MM.1S (cell line): Measurements from ENCODE around the gene SFSWAP.

Experiments
- CTCF ChIP-seq: fragments of 300-600 bp; sonication (generic); IDR thresholded peaks from 2 replicates; pipeline ENCODE4 v1.5.1; 2016; ENCODE audit warnings: antibody characterized with exemption, low read length, mixed read lengths
- EZH2 ChIP-seq: fragments of 300-600 bp; sonication (generic); optimal IDR thresholded peaks from 2 replicates; pipeline ENCODE3; 2017; ENCODE audit warnings: low read depth, mild to moderate bottlenecking, antibody characterized with exemption, low read length, mixed read lengths
- EZH2phosphoT487 ChIP-seq: fragments of 300-600 bp; sonication (generic); IDR thresholded peaks from 2 replicates; pipeline ENCODE4 v1.6.1; 2018; ENCODE audit warnings: antibody characterized with exemption, low read length

DNA sequence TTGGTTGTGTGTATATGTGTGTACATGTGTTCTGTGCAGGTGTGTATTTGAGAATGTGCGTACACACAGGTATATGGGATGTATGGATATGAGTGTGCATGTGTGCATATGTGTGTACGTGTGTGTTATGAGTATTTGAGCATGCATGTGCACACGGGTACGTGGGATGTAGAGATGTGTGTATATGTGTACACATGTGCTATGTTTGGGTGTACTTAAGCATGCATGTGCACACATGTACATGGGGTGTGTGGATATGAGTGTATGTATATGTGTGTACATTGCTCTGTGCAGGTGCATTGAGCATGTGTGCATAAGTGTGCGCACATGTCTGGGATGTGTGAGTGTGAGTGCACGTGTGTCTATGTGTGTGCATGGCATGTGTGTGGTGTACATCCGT lies 34.3 kb upstream of the SFSWAP start:
- TF ChIP-seq CTCF (no peak), EZH2 (no peak), EZH2phosphoT487 (no peak)
